Measurements from ENCODE around the gene RPS25. TPM values are rescaled to one million over a fixed set of nuclear protein-coding genes. Genes with fewer than 3 reads are reported as not detected.

RPS25 gene
- total RNA-seq, 2 donors from 2014 or later, result 1,289 to 1,299 TPM

- no peak for DNase-seq
- peaks cover 34% of the 10 kb centered on the region for H3K36me3 Mint-ChIP-seq (ENCODE audit: low read depth)
- no peak for TF ChIP-seq CTCF (conservative IDR thresholded peaks at IDR 0.05)
- peaks cover 17% of the 10 kb centered on the region for H3K4me1 ChIP-seq (ENCODE audit: control insufficient read depth, insufficient read depth, low read length)
- H3K9me3 ChIP-seq (ENCODE audit: control insufficient read depth, low read length), result no peaks in the 10 kb centered on the region
- H3K9me3 Mint-ChIP-seq, result no peaks in the 10 kb centered on the region
- peak overlapping the region; percentile 54 for H3K9ac ChIP-seq (ENCODE audit: extremely low read depth, low read length, poor library complexity, severe bottlenecking)
- H3K4me3 ChIP-seq (ENCODE audit: low read length), result peak overlapping the region; percentile 93
- H3K4me3 Mint-ChIP-seq, result peak overlapping the region; percentile 70
- no peaks in the 10 kb centered on the region for H3K27me3 Mint-ChIP-seq (ENCODE audit: insufficient read depth)
- peaks cover 28% of the 10 kb centered on the region for H3K36me3 ChIP-seq (ENCODE audit: control insufficient read depth, insufficient read depth, low read length)
- peak overlapping the region; percentile 87 for H3K27ac Mint-ChIP-seq
- H3K27me3 ChIP-seq (ENCODE audit: control insufficient read depth, insufficient read depth, low read length, poor library complexity, severe bottlenecking), result no peaks in the 10 kb centered on the region
- peaks cover 42% of the 10 kb centered on the region for H3K4me1 Mint-ChIP-seq
- 2 to 4% methylated on average over 10 to 13 of the region's 13 CpGs for WGBS, 2 experiments (ENCODE audit: insufficient coverage in 1 of 2, insufficient read length in 1 of 2)
- no peak overlapping the region for H3K27ac ChIP-seq (ENCODE audit: low read depth, low read length)
These were observed 11.8 kb upstream of the RPS25 start for GRCh38 chr11:119030029-119030328.

GRCh38 chr11:119029340-119030028 is 11.3 kb upstream of the RPS25 start:
- Mint-ChIP-seq H3K27me3 (ENCODE audit: insufficient read depth) (no peaks in the 10 kb centered on the region), H3K27ac (peak overlapping the region; percentile 87), H3K9me3 (no peaks in the 10 kb centered on the region), H3K4me3 (peak overlapping the region; percentile 70), H3K36me3 (ENCODE audit: low read depth) (peaks cover 37% of the 10 kb centered on the region), H3K4me1 (peaks cover 46% of the 10 kb centered on the region)
- 44 to 73% methylated on average over 6 to 10 of the region's 10 CpGs for WGBS, 2 experiments (ENCODE audit: insufficient coverage in 1 of 2, insufficient read length in 1 of 2)
- TF ChIP-seq CTCF (conservative IDR thresholded peaks at IDR 0.05), result no peak
- H3K36me3 ChIP-seq (ENCODE audit: control insufficient read depth, insufficient read depth, low read length), result peaks cover 31% of the 10 kb centered on the region
- peak overlapping the region; percentile 54 for H3K9ac ChIP-seq (ENCODE audit: extremely low read depth, low read length, poor library complexity, severe bottlenecking)
- H3K27me3 ChIP-seq (ENCODE audit: control insufficient read depth, insufficient read depth, low read length, poor library complexity, severe bottlenecking), result no peaks in the 10 kb centered on the region
- DNase-seq, result peak; percentile 74
- peaks cover 18% of the 10 kb centered on the region for H3K4me1 ChIP-seq (ENCODE audit: control insufficient read depth, insufficient read depth, low read length)
- H3K4me3 ChIP-seq (ENCODE audit: low read length), result peak overlapping the region; percentile 93
- H3K9me3 ChIP-seq (ENCODE audit: control insufficient read depth, low read length), result no peaks in the 10 kb centered on the region
- H3K27ac ChIP-seq (ENCODE audit: low read depth, low read length), result no peak overlapping the region

- DNase-seq, result peak; percentile 44
- no peaks in the 10 kb centered on the region for H3K9me3 ChIP-seq (ENCODE audit: control insufficient read depth, low read length)
- WGBS, 2 experiments (ENCODE audit: insufficient coverage in 1 of 2, insufficient read length in 1 of 2), result 91 to 100% methylated on average over 1 of the region's 1 CpG
- no peak overlapping the region for H3K27ac ChIP-seq (ENCODE audit: low read depth, low read length)
- H3K9ac ChIP-seq (ENCODE audit: extremely low read depth, low read length, poor library complexity, severe bottlenecking), result no peak overlapping the region
- peaks cover 40% of the 10 kb centered on the region for H3K36me3 Mint-ChIP-seq (ENCODE audit: low read depth)
- no peaks in the 10 kb centered on the region for H3K27me3 Mint-ChIP-seq (ENCODE audit: insufficient read depth)
- H3K36me3 ChIP-seq (ENCODE audit: control insufficient read depth, insufficient read depth, low read length), result peaks cover 36% of the 10 kb centered on the region
- no peak for TF ChIP-seq CTCF (conservative IDR thresholded peaks at IDR 0.05)
- H3K4me3 Mint-ChIP-seq, result peak overlapping the region; percentile 70
- H3K9me3 Mint-ChIP-seq, result no peaks in the 10 kb centered on the region
- no peaks in the 10 kb centered on the region for H3K27me3 ChIP-seq (ENCODE audit: control insufficient read depth, insufficient read depth, low read length, poor library complexity, severe bottlenecking)
- H3K4me1 ChIP-seq (ENCODE audit: control insufficient read depth, insufficient read depth, low read length), result peaks cover 22% of the 10 kb centered on the region
- peak overlapping the region; percentile 87 for H3K27ac Mint-ChIP-seq
- peaks cover 51% of the 10 kb centered on the region for H3K4me1 Mint-ChIP-seq
- H3K4me3 ChIP-seq (ENCODE audit: low read length), result peak overlapping the region; percentile 93
These were observed 10.9 kb upstream of the RPS25 start for GRCh38 chr11:119029069-119029339.
